NOMO-1 treated with dmso at 0.1 percent for 144 hours (cell line): Measurements from ENCODE around the gene ETV5.

Experiments
- DNase-seq: peaks from one replicate; lab custom pipeline; 2025; ENCODE audit not compliant: unreplicated experiment; lab: John Stamatoyannopoulos, UW

The ETV5 gene

GRCh38 chr3:186097317-186097662 is 11.6 kb downstream of the ETV5 start:
- DNase-seq: no peak

GRCh38 chr3:186096290-186096689 is 12.6 kb downstream of the ETV5 start:
- no peak for DNase-seq

- DNase-seq: peak; percentile 83
These were observed 13.3 kb downstream of the ETV5 start for GRCh38 chr3:186095561-186096081.

GRCh38 chr3:186094696-186095425 is 14.0 kb downstream of the ETV5 start:
- peak; percentile 61 for DNase-seq

GRCh38 chr3:186094271-186094670 is 14.6 kb downstream of the ETV5 start:
- peak; percentile 13 for DNase-seq

- no peak for DNase-seq
These were observed 15.5 kb downstream of the ETV5 start for GRCh38 chr3:186093271-186093900.

DNA sequence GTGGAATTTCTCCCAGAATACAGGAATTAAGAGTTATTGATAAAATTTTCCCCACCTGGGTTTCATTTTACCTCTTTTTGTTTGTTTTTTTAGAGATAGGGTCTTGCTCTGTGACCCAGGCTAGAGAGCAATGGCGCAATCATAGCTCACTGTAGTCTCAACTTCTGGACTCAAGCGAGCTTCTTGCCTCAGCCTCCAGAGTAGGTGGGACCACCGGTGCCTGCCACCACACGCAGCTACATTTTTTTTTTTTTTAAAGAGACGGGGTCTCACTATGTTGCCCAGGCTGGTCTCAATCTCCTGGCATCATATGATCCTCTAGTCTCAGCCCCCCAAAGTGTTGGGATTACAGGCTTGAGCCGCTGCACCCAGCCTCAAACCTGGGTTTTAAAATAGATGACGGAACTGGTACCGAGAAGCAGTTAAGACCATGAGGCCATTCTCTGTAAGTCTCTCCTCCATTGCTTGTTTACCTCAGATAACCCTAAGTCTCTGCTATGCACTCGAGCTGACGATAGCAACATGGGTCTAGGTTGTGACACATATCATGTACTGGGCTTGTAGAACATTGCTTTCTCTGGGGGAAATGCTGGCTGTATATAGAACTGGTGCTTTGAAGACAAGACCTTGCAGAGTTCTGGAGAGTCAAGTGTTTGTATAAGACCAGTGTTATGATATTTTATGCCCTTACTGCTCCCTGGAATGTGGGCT is 16.4 kb downstream of the ETV5 start:
- DNase-seq: no peak

DNA sequence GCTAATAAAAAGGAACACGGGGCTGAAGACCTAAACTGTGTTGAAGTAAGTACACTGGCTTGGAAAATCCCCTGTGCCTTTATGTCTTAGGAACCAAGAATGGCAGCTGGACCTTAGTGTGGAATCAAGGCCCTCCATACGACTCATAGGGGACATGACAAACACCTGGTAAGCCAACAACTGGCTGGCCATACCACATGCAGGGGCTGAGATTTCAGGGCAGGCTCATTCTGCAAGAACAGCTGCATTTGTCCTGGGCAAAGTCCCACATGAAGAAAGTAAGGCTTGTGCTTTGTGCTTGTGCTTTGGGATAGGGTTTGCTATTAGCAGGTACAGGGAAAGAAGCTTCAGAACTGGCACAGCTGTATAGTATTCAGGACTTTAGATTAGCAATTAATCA is 18.0 kb downstream of the ETV5 start:
- DNase-seq: no peak

DNA sequence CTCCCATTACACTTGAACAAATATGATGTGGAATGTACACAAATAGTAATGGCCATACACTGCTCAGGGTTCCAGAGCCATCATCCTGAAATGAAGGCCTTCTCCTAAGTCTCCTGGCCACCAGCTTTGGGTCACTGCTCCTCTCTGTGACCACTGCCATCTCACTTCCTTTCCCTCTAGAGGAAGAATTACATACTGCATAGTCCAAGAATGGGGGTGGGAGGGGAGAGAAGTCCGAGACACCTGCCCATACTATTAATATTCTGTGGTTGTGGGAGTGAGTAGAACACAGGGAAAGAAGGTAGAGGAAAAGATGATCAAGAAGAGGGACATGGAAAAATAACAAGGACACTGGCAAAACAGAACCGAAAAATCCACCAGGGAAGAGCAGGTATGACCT is 20.6 kb downstream of the ETV5 start:
- DNase-seq: no peak

DNA sequence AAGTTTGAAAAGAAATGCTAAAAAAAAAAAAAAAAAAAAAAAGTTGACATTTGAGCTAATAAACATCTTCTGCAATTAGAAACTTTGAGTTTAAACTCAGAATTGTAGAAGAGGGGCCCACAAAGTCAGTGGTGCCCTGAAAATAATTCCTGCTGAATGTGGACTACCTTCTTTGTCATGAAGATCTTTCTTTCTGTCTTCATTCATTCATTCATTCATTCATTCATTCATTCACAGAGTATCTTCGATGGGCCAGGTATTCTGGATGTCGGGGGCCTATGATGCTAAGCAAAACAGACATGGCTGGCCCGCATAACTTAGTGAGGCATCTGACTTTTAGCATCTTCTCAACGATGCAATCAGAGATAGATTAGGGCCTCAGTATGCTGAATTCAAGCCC is 24.6 kb downstream of the ETV5 start:
- DNase-seq: no peak

GRCh38 chr3:186083746-186084145 is 25.1 kb downstream of the ETV5 start:
- no peak for DNase-seq

DNA sequence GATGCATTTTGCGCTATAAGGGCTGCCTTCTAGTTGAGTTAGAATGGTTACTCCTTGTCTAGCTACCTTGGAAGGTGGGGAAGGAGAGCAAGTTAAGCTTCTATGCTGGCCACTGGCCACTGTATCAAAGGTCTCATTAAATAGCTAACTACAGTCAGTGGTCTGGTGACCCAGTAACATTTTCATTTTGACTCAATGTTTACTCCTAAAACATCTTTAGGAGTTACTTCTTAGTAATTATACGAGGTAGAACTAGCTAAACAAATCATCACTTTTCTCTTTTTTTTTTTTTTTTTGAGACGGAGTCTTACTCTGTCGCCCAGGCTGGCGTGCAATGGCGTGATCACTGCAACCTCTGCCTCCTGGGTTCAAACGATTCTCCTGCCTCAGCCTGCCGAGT is 26.7 kb downstream of the ETV5 start:
- DNase-seq: no peak

GRCh38 chr3:186081678-186082077 is 27.2 kb downstream of the ETV5 start:
- no peak for DNase-seq

GRCh38 chr3:186080849-186081438 is 27.9 kb downstream of the ETV5 start:
- no peak for DNase-seq

GRCh38 chr3:186079925-186080324 is 29.0 kb downstream of the ETV5 start:
- no peak for DNase-seq

DNA sequence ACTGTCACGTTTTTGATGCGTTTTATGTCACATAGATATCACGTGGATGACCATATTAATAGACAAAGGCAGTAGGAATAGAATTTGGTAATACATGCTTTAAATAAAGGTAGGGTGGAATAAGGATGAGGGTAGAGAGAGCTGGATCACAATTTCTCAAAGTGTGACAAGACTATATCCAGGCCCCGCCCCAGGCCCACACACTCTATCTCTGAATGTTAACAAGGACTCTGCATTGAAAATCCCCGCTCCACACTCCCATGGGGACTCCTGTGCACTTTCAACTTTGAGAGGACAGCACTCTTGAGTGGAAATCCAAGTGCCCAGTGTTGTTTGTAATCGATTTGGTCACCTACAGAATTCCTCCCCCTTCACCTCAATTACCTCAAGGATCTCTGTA is 31.4 kb downstream of the ETV5 start:
- DNase-seq: no peak

- no peak for DNase-seq
These were observed 32.8 kb downstream of the ETV5 start for GRCh38 chr3:186075931-186076567.

DNA sequence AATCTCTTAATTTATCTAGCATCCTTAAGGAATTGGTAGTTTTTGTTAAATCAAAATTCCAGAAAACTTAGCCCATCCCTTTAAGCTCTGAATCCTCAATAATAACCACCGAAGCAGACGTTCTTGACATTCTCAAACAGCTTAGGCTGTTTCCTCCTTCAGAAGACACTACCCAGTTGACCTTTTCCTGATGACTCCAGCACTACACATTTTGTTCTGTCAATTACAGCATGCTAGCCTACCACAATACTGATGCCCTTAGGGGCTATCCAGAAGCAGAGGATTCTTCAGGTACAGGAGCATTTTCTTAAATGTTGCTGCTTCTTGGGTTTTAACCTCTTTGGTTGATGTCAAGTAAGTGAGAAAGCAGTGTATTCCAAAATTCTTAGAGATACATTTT is 33.4 kb downstream of the ETV5 start:
- DNase-seq: no peak

- no peak for DNase-seq
These were observed 35.2 kb downstream of the ETV5 start for GRCh38 chr3:186073641-186074040.

DNA sequence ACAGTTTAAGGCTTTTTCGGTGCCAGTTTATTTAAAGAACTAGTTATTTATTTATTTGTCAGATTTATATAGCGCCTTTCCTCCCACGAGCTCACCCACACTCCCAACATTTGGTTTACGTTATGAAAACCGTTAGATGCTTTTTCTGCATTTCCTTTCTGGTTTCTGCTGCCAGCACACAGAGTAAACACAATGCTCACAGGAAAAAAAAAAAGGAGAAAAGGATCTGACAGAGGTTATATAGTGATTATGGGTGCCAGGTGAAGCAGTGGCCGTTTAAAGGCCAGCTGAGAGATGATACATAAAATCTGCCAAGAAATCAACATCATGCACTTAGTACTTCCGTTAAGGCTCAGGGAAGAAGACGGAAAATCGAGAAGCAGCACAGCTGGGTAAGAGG is 37.9 kb downstream of the ETV5 start:
- no peak for DNase-seq

- DNase-seq: no peak
These were observed 38.3 kb downstream of the ETV5 start for GRCh38 chr3:186070550-186070949.
